Left lung (tissue), 10 donors: Measurements from ENCODE around the gene RPS6KA2. TPM values are rescaled to one million over a fixed set of nuclear protein-coding genes. Genes with fewer than 3 reads are reported as not detected.
"Not testable (repeated sequence)": the region's sequence is repeated elsewhere in the genome, so short reads cannot be mapped to it uniquely, and the experiment has no call there.

Experiments used
- ATAC-seq: fragments of 200-7000 bp; cut with Tn5 transposase; one replicate; pipeline ENCODE4 v1.9.1; 2020; ENCODE audit warnings: moderate library complexity
- DNase-seq, 4 donors: peaks; one replicate each; pipeline ENCODE4 v3.0.0-alpha.2; 2013 to 2020
- H3K27ac ChIP-seq, 2 donors: fragments of 200-600 bp; sonication (generic) in 1 of 2; one replicate each; pipeline versions ENCODE4 v1.5.0 to v1.8.0; 2020 to 2021
- H3K27me3 ChIP-seq, 2 donors: fragments of 200-600 bp; sonication (generic) in 1 of 2; one replicate each; pipeline versions ENCODE4 v1.5.0 to v1.8.0; 2020 to 2021
- H3K36me3 ChIP-seq, 2 donors: fragments of 200-600 bp; sonication (generic) in 1 of 2; one replicate each; pipeline versions ENCODE4 v1.5.0 to v1.8.0; 2020 to 2021
- H3K4me1 ChIP-seq, 2 donors: fragments of 200-600 bp; one replicate each; pipeline ENCODE4 v1.8.0; 2021
- H3K4me3 ChIP-seq, 2 donors: fragments of 200-600 bp; sonication (generic) in 1 of 2; one replicate each; pipeline versions ENCODE4 v1.5.0 to v1.8.0; 2020 to 2021; ENCODE audit warnings: mild to moderate bottlenecking in 1 of 2
- H3K9me3 ChIP-seq, 2 donors: fragments of 200-600 bp; sonication (generic) in 1 of 2; one replicate each; pipeline versions ENCODE4 v1.5.0 to v1.8.0; 2020 to 2021
- intact Hi-C, 2 donors: fragments of 100-400 bp; cut with DNase I; formaldehyde crosslinking; loops; one replicate each; pipeline versions ENCODE4 v1.11.2 to v1.14.2; 2022
- polyA plus RNA-seq, 6 donors: library from polyadenylated mRNA; unstranded; fragments of 120-200 nt; gene quantifications; one replicate each; pipeline ENCODE4 v1.2.1, GENCODE V29; 2013; ENCODE audit not compliant: insufficient read length in 6 of 6
- total RNA-seq, 2 donors: library from RNA; stranded (reverse); fragmentation: NEBNext Ultra II Directional; extraction: Animal tissue kit (Norgen Biotek cat#: 25700); gene quantifications; one replicate each; pipeline ENCODE4 v1.2.1, GENCODE V29; 2021
- TF ChIP-seq, protein P1 (sequence below), 2 donors: fragments of 200-600 bp; sonication (generic) in 1 of 2; IDR thresholded peaks; one replicate each; pipeline versions ENCODE4 v1.5.0 to v1.8.0; 2021; ENCODE audit warnings: antibody characterized with exemption in 2 of 2
- donor health status: DM: no; HTN: yes; CAD: no.
- donor health status: DM: no; HTN: no; CAD: no.

Gene RPS6KA2
- total and polyA plus RNA-seq, 8 donors: 42.0 to 160 (median 48.0) TPM

DNA sequence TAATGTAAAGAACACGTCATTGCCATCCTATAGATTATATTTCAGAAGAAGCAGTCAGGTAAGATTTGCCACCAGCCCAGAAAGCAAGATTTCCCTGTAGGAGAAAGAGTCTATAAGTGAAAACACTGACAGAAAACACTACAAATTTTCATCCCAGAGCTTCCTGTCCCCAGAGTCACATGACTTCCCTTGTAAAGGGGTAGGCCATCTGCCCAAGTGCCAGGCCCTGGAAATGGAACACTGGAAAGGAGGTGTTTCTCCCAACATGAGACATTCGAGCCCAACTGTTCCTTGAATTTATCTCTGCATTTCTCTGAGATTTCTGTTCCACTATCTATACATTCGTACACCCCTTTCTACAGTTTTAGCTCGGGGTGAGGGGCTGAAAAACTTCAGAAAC is 87.5 kb downstream of the RPS6KA2 start:
- Histone ChIP-seq H3K4me1 (peaks cover 0 to 23% of the 10 kb centered on the region in 2 donors), H3K27ac (no peak overlapping the region), H3K4me3 (no peak overlapping the region), H3K27me3 (no peaks in the 10 kb centered on the region), H3K9me3 (no peaks in the 10 kb centered on the region), H3K36me3 (peaks cover 0 to 43% of the 10 kb centered on the region in 2 donors)
- DNase-seq (no peak), ATAC-seq (no peak)
- intact Hi-C loops: no loop called here
- TF ChIP-seq, protein P1, sequence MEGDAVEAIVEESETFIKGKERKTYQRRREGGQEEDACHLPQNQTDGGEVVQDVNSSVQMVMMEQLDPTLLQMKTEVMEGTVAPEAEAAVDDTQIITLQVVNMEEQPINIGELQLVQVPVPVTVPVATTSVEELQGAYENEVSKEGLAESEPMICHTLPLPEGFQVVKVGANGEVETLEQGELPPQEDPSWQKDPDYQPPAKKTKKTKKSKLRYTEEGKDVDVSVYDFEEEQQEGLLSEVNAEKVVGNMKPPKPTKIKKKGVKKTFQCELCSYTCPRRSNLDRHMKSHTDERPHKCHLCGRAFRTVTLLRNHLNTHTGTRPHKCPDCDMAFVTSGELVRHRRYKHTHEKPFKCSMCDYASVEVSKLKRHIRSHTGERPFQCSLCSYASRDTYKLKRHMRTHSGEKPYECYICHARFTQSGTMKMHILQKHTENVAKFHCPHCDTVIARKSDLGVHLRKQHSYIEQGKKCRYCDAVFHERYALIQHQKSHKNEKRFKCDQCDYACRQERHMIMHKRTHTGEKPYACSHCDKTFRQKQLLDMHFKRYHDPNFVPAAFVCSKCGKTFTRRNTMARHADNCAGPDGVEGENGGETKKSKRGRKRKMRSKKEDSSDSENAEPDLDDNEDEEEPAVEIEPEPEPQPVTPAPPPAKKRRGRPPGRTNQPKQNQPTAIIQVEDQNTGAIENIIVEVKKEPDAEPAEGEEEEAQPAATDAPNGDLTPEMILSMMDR (IDR thresholded peaks at IDR 0.05): no peak

DNA sequence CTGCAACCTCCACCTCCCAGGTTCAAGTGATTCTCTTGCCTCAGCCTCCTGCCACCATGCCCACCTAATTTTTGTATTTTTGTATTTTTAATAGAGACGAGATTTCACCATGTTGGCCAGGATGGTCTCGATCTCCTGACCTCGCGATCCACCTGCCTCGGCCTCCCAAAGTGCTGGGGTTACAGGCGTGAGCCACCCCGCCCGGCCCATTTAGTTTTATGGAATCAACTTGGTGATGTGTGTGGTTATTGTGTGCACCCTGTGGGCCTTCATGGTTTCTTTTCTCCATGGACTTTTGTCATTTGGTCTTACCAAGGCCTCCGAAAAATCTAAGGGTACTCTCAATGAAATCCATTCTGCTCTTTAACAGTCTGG is 88.1 kb downstream of the RPS6KA2 start:
- DNase-seq, H3K9me3 ChIP-seq, ATAC-seq, H3K4me3 ChIP-seq, H3K27ac ChIP-seq, H3K27me3 ChIP-seq, intact Hi-C loops: not testable (repeated sequence)
- H3K4me1 ChIP-seq: peaks cover 0 to 23% of the 10 kb centered on the region in 2 donors
- H3K36me3 ChIP-seq: peaks cover 0 to 48% of the 10 kb centered on the region in 2 donors

DNA sequence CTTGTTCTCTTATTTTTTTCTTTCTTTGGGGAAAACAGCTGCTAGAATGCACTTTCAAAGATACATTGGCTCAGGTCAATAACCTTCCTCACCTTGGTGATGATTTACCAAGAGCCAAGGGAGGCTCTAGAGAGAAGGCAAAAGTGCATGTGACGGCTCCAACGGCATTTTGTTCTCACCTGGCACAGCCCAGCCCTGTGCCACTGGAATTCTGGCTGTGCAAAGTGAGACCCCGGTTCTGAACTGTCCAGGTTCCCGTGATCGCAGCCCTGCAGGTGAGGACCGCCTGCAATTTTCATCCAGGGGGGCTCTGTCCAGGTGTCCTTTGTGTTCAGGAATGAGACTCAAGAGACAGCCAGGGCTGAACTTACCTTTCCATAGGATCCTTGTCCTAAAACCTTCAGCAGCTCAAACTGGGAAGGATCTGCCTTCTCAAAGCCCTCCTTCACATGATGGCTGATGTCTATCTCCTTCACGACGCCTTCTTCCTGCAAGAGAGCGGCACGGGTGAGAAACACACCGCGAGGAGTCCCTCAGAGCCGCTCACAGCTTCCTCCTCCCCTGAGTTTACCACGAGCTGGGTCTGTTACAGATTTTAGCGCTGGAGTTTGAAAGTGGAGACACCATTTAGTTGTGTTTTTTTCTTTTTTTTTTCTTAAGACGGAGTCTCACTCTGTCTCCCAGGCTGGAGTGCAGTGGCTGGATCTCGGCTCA is 88.6 kb downstream of the RPS6KA2 start:
- ATAC-seq: no peak

DNA sequence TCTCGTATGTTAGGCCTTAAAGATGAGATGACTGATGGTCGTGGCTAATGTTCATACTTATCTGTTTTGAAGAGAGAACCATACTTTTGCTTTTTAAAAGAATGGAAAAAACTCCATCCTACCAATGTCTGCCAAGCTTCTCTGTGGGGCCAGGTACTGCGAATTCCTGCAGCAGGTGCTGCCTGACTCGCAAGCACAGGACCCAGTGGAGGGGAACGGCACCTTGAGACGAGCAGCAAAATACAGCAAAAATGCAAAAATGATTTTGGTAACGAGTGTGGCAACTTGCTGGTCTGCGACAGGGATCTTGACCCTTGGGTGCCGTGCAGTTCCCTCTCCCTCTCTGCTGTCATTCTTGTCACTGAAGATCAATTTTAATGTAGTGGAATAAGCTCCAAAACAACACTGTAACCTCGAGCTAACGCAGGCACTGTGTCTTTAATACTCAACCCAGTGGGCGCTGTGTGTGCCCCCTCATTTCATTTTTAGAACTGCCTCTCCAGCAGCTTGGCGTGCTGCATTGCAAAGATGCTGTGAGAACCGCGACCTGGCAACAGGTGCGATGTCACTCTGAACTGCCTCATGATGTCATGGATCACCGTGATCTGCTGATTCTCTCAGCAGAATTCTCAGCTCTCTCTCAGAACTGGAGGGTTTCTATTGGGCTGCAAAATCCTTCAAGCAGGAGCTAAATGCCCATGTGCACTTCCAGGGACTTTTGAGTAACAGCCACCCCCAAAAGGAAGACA is 92.2 kb downstream of the RPS6KA2 start:
- Histone ChIP-seq H3K4me3 (no peak overlapping the region), H3K36me3 (peaks cover 0 to 85% of the 10 kb centered on the region in 2 donors), H3K4me1 (no peaks in the 10 kb centered on the region), H3K27me3 (no peaks in the 10 kb centered on the region), H3K27ac (no peak overlapping the region), H3K9me3 (no peaks in the 10 kb centered on the region)
- TF ChIP-seq, protein P1 (IDR thresholded peaks at IDR 0.05): no peak
- intact Hi-C loops: no loop called here
- ATAC-seq: no peak
- DNase-seq: no peak

More for the DNA sequence above, 88.6 kb downstream of the RPS6KA2 start:
- TF ChIP-seq, protein P1 (IDR thresholded peaks at IDR 0.05): no peak
- Histone ChIP-seq H3K27ac (no peak overlapping the region), H3K36me3 (peaks cover 0 to 54% of the 10 kb centered on the region in 2 donors), H3K27me3 (no peaks in the 10 kb centered on the region), H3K9me3 (no peaks in the 10 kb centered on the region), H3K4me1 (peaks cover 0 to 23% of the 10 kb centered on the region in 2 donors), H3K4me3 (no peak overlapping the region)
- DNase-seq: no peak
- intact Hi-C loops: no loop called here

DNA sequence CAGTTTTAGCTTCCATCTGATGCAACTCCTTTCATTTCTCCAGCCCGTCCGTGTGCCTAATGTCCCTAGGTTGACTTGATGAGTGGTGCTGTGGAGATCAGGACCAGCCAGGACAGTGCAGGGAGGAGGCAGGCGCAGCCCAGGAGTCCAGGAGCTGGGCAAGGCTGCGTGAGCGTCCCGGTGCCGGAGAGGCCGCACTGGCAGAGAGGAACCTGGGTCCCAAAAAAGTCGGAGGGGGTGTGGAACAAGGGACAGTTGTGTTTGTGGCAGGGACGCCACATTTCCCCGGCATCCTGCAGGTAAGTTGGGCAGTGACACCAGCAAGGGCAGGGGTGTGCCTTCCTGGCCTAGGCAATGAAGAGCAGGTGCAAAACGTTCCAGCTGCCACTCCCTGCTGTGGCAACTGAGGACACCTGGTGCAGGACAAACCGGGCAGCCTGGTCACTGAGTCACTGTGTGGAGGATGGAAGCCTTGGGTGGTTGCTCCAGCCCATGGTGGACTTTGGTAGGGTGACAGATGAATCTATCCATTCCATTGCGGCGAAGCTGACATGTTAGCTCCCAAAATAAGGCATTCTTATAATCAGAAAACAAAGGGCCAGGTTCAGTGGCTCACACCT is 93.7 kb downstream of the RPS6KA2 start:
- intact Hi-C loops: no loop called here
- Histone ChIP-seq H3K4me3 (no peak overlapping the region), H3K36me3 (peaks cover 0 to 88% of the 10 kb centered on the region in 2 donors), H3K4me1 (no peaks in the 10 kb centered on the region), H3K9me3 (no peaks in the 10 kb centered on the region), H3K27ac (no peak overlapping the region), H3K27me3 (no peaks in the 10 kb centered on the region)
- ATAC-seq (no peak), DNase-seq (no peak)
- TF ChIP-seq, protein P1 (IDR thresholded peaks at IDR 0.05): no peak
